Measurements from ENCODE around the gene SAMD3.
"Not testable (repeated sequence)": the region's sequence is repeated elsewhere in the genome, so short reads cannot be mapped to it uniquely, and the experiment has no call there.

SAMD3 gene

GRCh38 chr6:130207979-130208649, 14.6 kb downstream of the SAMD3 start:
- no peak for DNase-seq

DNA sequence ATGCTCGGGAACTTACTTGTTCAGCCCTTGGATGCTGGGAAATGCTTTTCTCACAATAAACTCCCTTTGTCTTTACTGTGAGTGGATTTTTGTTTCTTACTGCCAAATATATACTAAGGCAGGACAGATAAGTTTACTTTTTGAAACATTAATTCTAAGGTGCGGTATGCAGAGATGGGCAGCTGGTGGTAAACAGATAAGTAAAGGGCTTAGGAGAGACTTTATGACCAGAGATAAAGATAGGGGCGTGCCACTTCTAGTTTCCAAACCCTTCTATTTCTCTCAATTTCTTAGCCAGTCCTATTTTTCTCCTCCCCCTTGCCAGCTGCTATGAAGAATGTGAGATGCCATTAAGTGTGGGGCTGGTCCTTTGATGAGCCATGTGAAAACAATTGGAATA, 16.3 kb downstream of the SAMD3 start:
- no peak for DNase-seq

DNA sequence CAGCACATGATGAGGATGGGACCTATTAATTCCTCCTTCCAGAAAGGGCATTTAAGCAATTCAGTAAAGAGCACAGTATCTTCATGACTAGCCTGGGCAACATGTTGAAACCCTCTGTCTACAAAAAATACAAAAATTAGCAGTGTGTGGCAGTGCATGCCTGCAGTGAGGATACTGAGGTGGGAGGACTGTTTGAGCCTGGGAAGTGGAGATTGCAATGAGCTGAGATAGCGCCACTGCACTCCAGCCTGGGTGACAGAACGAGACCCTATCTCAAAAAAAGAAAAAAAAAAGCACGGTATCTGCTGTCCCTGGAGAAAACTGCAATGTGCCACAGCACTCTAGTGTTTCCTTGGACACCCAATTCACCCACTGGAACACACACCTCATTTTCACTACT, 18.4 kb downstream of the SAMD3 start:
- no peak for DNase-seq

DNA sequence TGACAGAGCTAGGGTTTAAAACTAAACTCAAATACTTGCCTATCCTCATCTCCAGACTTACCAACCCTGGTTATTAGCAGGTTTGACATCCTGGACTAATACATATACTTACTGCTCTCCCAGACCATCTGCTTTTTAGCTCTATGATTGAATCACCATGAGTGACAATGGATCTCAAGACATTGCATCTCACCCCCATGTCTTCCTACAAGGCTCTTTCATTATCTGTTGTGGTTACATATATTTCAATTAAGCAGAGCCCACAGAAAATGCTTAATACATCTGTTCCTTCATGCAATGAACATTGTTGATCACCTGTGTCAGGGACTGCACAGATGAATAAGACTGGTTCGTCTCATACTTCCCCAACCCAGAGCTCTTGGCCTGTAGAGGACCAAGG, 19.4 kb downstream of the SAMD3 start:
- no peak for DNase-seq

- DNase-seq, result no peak
Measured at GRCh38 chr6:130202782-130203181, 20.0 kb downstream of the SAMD3 start.

GRCh38 chr6:130200020-130200419, 22.7 kb downstream of the SAMD3 start:
- DNase-seq, result no peak

DNA sequence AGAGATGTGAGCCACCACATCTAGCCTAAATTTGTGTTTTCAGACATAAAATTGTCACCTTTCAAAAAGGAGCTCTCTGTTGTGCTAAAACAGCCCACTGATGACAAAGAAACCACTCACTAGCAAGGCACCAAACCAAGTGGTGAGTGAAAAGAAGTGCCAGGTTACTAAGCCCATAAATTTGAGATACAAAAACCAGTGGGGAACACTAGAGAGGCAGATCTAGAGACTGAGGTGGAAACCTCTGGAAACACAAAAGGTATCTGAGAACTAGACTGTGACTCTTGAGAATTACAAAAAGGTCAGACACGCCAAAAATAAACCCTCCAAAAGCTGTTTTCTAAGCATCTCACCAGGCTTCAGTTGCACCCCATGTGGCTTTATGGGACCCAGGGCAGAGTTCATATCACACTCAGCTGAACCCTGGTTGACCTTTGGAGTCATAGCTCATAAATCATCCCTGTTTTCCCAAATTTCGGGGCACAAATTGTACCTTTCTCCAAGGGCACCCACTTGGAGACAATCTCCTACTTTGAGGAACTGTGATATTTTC, 24.2 kb downstream of the SAMD3 start:
- DNase-seq, result no peak

GRCh38 chr6:130197816-130198482, 24.8 kb downstream of the SAMD3 start:
- not testable (repeated sequence) for DNase-seq

- not testable (repeated sequence) for DNase-seq
Measured at GRCh38 chr6:130194434-130194833, 28.3 kb downstream of the SAMD3 start.

- DNase-seq, result no peak
Measured at GRCh38 chr6:130190701-130191690, 31.8 kb downstream of the SAMD3 start.

GRCh38 chr6:130189531-130190397, 33.0 kb downstream of the SAMD3 start:
- DNase-seq, result no peak

- no peak for DNase-seq
Measured at GRCh38 chr6:130188207-130188899, 34.4 kb downstream of the SAMD3 start.

GRCh38 chr6:130187335-130188206, 35.2 kb downstream of the SAMD3 start:
- no peak for DNase-seq

GRCh38 chr6:130185658-130186057, 37.1 kb downstream of the SAMD3 start:
- DNase-seq, result no peak

GRCh38 chr6:130183271-130184222, 39.2 kb downstream of the SAMD3 start:
- no peak for DNase-seq

GRCh38 chr6:130182466-130182865, 40.3 kb downstream of the SAMD3 start:
- no peak for DNase-seq

- no peak for DNase-seq
Measured at GRCh38 chr6:130178692-130179091, 44.1 kb downstream of the SAMD3 start.

- DNase-seq, result no peak
Measured at GRCh38 chr6:130176378-130176777, 46.4 kb downstream of the SAMD3 start.

DNA sequence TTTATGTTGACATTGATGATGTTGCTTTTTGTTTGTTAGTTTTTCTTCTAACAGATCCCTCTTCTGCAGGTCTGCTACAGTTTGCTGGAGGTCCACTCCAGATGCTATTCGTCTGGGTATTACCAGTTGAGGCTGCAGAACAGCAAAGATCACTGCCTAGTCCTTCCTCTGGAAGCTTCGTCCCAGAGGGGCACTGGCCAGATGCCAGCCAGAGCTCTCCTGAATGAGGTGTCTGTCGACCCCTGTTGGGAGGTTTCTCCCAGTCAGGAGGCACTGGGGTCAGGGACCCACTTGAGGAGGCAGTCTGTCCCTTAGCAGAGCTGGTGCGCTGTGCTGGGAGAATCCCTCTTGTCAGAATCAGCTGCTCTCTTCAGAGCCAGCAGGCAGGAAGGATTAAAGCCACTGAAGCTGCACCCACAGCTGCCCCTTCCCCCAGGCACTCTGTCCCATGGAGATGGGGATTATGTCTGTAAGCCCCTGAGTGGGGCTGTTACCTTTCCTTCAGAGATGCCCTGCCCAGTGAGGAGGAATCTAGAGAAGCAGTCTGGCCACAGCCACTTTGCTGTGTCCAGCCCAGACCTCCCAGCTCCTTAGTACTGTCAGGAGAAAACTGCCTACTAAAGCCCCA, 49.3 kb downstream of the SAMD3 start:
- not testable (repeated sequence) for DNase-seq
